Hypothalamus (tissue), 51 donors: Measurements from ENCODE around the gene GRIN2A.

Experiments used
- DNase-seq, 51 donors: peaks; one replicate each; lab custom pipeline; 2025; lab: John Stamatoyannopoulos, UW

GRIN2A gene

GRCh38 chr16:9713156-9713555, 469.1 kb downstream of the GRIN2A start:
- DNase-seq, result no peak

DNA sequence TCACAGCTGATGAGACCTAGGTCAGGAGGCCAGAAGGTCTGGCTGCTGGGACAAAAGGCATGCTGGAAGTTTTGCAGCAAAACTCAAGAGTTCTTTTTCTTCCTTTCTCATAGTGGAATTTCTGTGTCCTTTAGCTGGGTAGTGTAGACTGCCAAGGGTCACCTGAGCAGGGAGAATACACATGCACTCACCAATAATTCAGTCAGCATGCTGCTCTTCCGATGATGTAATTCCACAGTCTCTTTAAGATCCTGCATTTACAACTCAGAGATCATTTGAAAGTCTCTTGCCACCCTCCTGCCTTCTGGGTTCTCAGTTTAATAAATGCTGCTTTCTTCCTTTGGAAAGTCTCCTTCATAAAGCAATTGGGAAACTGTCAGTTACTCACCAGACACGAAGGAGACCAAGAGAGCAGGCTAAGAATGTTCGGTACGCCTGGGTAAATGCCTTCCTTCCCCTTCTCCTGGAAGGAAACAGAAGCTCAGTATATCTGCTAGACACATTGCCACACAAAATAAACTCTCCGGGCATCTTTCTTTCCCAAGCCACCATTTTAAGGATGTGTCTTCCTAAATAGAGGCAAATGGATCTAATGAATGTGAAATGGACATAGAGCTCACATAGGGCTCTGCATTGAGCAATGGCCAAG, 473.1 kb downstream of the GRIN2A start:
- no peak for DNase-seq

DNA sequence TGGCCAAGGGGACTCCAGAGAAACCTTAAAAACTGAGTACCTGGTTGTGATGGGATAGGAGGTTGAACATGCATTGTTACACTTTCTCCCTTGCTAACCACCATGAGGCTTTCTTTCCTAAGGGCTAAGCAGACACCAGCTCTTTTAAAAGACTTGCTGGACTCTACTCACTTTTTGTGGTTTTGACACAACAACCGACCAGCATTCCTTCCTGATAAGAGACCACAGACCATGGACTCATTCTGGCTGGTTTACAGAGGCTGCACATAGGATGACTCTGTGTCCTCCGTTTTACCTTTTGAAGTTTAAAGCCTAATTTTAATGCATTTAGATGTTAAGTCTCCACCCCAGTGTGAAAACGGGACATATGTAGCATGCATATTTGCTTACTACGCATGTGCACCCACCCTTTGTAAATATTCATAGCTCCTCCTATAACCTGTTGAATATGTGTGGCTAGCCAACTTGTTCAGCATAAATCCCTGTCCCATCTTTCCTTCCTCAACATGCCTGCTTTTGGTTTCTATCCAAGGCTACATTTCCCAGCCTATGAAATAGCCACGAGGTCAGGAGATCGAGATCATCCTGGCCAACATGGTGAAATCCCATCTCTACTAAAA, 475.9 kb downstream of the GRIN2A start:
- no peak for DNase-seq

DNA sequence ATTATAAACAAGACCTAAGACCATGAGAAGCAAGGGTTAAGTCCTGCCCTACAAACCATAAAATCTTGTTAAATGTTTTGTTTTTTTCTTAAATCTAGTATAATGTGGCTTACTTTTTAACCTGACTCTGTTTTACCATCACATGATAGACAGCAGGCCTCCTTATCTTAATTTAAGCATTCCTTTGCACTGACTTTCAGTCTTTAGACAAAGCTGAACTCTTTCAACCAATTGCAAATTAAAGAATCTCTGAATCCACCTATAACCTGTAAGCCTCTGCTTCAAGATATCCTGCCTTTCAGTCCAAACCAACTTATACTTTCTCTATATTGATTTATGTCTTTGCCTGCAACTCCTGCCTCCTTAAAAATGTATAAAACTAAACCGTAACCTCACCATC, 478.5 kb downstream of the GRIN2A start:
- no peak for DNase-seq
